H1 (cell line): ENCODE data around the gene ERCC3. TPM values are rescaled to one million over a fixed set of nuclear protein-coding genes. Genes with fewer than 3 reads are reported as not detected.

ENCODE experiments used
- BRCA1 ChIP-seq: IDR thresholded peaks from 2 replicates; pipeline ENCODE4 v1.6.1; 2012; ENCODE audit warnings: low read depth, low read length, improper control_type of control experiment
- KDM5A ChIP-seq: fragments of 200-600 bp; IDR thresholded peaks from 2 replicates; pipeline ENCODE4 v1.7.1; 2012; ENCODE audit warnings: mild to moderate bottlenecking, low read length, inconsistent platforms, mixed read lengths
- SUZ12 ChIP-seq: fragments of 200-600 bp; sonication (generic); IDR thresholded peaks from 2 replicates; pipeline ENCODE4 v1.6.1; 2012; ENCODE audit warnings: mild to moderate bottlenecking, inconsistent platforms, low read length, moderate library complexity, mixed read lengths
- polyA plus RNA-seq, 7 experiments: library from polyadenylated mRNA; depleted of rRNA in 3 of 7; stranded (reverse) in 5 of 7; unstranded in 2 of 7; fragments of >200 nt in 5 of 7; fragments of 200-250 nt in 2 of 7; gene quantifications; 1 replicate in 5 of 7; 2 replicates in 1 of 7; 4 replicates in 1 of 7; pipeline versions ENCODE4 v1.2.1 to v1.2.3, GENCODE V29; 2011 to 2013; ENCODE audit warnings: missing spikeins in 2 of 7, mixed read lengths in 2 of 7
- total RNA-seq: library from RNA; stranded (reverse); fragmentation: NEBNext Ultra II Directional; extraction: Animal tissue kit (Norgen Biotek cat#: 25700); gene quantifications from 2 replicates; pipeline ENCODE4 v1.2.1, GENCODE V29; 2021
- TF ChIP-seq, protein P1 (sequence below): fragments of 300-600 bp; sonication (generic); IDR thresholded peaks from 2 replicates; pipeline ENCODE4 v1.7.1; 2012; ENCODE audit warnings: low read length, moderate library complexity, mild to moderate bottlenecking, inconsistent platforms; ENCODE audit not compliant: insufficient replicate concordance

ERCC3 gene
- total and polyA plus RNA-seq, 2 of the 8 experiments (the other 6 are each of a cell fraction or from before 2014, with no cell fraction given), result 41.8 to 48.9 TPM

DNA sequence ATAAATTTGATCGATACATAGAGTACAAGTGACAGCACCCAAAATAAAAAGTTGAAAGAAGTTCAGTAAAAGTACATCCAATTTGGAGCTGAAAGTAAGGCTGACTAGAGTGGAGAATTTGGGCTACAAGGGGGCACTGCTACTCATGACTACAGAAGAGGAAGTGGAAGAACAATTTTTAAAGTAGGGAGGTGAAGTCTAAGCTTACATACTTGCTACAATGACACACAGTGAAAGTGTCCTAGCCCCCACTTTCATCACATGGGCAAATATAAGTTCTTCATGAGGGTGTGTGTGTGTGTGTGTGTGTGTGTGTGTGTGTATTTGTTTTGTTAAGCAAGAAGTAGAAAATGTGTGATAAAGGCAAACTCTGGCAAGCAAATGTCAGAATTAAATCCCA lies 48.2 kb upstream of the ERCC3 start (continued):
- TF ChIP-seq, protein P1, sequence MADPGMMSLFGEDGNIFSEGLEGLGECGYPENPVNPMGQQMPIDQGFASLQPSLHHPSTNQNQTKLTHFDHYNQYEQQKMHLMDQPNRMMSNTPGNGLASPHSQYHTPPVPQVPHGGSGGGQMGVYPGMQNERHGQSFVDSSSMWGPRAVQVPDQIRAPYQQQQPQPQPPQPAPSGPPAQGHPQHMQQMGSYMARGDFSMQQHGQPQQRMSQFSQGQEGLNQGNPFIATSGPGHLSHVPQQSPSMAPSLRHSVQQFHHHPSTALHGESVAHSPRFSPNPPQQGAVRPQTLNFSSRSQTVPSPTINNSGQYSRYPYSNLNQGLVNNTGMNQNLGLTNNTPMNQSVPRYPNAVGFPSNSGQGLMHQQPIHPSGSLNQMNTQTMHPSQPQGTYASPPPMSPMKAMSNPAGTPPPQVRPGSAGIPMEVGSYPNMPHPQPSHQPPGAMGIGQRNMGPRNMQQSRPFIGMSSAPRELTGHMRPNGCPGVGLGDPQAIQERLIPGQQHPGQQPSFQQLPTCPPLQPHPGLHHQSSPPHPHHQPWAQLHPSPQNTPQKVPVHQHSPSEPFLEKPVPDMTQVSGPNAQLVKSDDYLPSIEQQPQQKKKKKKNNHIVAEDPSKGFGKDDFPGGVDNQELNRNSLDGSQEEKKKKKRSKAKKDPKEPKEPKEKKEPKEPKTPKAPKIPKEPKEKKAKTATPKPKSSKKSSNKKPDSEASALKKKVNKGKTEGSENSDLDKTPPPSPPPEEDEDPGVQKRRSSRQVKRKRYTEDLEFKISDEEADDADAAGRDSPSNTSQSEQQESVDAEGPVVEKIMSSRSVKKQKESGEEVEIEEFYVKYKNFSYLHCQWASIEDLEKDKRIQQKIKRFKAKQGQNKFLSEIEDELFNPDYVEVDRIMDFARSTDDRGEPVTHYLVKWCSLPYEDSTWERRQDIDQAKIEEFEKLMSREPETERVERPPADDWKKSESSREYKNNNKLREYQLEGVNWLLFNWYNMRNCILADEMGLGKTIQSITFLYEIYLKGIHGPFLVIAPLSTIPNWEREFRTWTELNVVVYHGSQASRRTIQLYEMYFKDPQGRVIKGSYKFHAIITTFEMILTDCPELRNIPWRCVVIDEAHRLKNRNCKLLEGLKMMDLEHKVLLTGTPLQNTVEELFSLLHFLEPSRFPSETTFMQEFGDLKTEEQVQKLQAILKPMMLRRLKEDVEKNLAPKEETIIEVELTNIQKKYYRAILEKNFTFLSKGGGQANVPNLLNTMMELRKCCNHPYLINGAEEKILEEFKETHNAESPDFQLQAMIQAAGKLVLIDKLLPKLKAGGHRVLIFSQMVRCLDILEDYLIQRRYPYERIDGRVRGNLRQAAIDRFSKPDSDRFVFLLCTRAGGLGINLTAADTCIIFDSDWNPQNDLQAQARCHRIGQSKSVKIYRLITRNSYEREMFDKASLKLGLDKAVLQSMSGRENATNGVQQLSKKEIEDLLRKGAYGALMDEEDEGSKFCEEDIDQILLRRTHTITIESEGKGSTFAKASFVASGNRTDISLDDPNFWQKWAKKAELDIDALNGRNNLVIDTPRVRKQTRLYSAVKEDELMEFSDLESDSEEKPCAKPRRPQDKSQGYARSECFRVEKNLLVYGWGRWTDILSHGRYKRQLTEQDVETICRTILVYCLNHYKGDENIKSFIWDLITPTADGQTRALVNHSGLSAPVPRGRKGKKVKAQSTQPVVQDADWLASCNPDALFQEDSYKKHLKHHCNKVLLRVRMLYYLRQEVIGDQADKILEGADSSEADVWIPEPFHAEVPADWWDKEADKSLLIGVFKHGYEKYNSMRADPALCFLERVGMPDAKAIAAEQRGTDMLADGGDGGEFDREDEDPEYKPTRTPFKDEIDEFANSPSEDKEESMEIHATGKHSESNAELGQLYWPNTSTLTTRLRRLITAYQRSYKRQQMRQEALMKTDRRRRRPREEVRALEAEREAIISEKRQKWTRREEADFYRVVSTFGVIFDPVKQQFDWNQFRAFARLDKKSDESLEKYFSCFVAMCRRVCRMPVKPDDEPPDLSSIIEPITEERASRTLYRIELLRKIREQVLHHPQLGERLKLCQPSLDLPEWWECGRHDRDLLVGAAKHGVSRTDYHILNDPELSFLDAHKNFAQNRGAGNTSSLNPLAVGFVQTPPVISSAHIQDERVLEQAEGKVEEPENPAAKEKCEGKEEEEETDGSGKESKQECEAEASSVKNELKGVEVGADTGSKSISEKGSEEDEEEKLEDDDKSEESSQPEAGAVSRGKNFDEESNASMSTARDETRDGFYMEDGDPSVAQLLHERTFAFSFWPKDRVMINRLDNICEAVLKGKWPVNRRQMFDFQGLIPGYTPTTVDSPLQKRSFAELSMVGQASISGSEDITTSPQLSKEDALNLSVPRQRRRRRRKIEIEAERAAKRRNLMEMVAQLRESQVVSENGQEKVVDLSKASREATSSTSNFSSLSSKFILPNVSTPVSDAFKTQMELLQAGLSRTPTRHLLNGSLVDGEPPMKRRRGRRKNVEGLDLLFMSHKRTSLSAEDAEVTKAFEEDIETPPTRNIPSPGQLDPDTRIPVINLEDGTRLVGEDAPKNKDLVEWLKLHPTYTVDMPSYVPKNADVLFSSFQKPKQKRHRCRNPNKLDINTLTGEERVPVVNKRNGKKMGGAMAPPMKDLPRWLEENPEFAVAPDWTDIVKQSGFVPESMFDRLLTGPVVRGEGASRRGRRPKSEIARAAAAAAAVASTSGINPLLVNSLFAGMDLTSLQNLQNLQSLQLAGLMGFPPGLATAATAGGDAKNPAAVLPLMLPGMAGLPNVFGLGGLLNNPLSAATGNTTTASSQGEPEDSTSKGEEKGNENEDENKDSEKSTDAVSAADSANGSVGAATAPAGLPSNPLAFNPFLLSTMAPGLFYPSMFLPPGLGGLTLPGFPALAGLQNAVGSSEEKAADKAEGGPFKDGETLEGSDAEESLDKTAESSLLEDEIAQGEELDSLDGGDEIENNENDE, result no peak
- TF ChIP-seq SUZ12 (no peak), BRCA1 (no peak), KDM5A (no peak)
